H1 (cell line): ENCODE data around the gene FAM240A. TPM values are rescaled to one million over a fixed set of nuclear protein-coding genes. Genes with fewer than 3 reads are reported as not detected.

Experiments
- CTCF ChIA-PET: fragments of 300-600 bp; sonication (Branson Sonifier 250); formaldehyde crosslinking; loops from one replicate; lab custom pipeline; 2021; ENCODE audit not compliant: partially characterized antibody; lab: Charles Lee
- POLR2A ChIA-PET: fragments of 300-600 bp; sonication (Branson Sonifier 250); formaldehyde crosslinking; loops from one replicate; lab custom pipeline; 2021; ENCODE audit warnings: inconsistent platforms; ENCODE audit not compliant: partially characterized antibody; lab: Charles Lee
- DNase-seq, 2 experiments: peaks; one replicate each; pipeline versions ENCODE4 v3.0.0 to v3.0.0-alpha.2; 2010 to 2022; ENCODE audit warnings: low spot score in 2 of 2, low read depth in 1 of 2, mixed read lengths in 1 of 2
- FAIRE-seq: peaks from 2 replicates; lab custom pipeline; 2011; peaks lifted over from hg19 to GRCh38; lab: Jason Lieb, UNC
- H2AFZ ChIP-seq: 2 replicates; pipeline ENCODE4 v1.8.1; 2012; ENCODE audit warnings: low read length, inconsistent platforms
- H2AK5ac ChIP-seq: 2 replicates; pipeline ENCODE4 v1.6.1; 2013; ENCODE audit warnings: low read depth, low read length
- H2BK120ac ChIP-seq: replicated peaks from 2 replicates; pipeline ENCODE3; 2013; ENCODE audit warnings: low read depth, low read length, inconsistent platforms
- H2BK12ac ChIP-seq: 2 replicates; pipeline ENCODE4 v1.6.1; 2013; ENCODE audit warnings: low read depth, low read length
- H2BK15ac ChIP-seq: 2 replicates; pipeline ENCODE4 v1.6.1; 2013; ENCODE audit warnings: low read length
- H2BK20ac ChIP-seq: 2 replicates; pipeline ENCODE4 v1.6.1; 2013; ENCODE audit warnings: low read length
- H2BK5ac ChIP-seq: 2 replicates; pipeline ENCODE4 v1.6.1; 2013; ENCODE audit warnings: low read depth, low read length
- H3K14ac ChIP-seq: 2 replicates; pipeline ENCODE4 v1.6.1; 2013; ENCODE audit warnings: inconsistent platforms; ENCODE audit not compliant: insufficient read length
- H3K18ac ChIP-seq: 2 replicates; pipeline ENCODE4 v1.6.1; 2013; ENCODE audit warnings: low read length; ENCODE audit errors: extremely low read depth
- H3K23ac ChIP-seq: 2 replicates; pipeline ENCODE4 v1.6.1; 2013; ENCODE audit warnings: inconsistent platforms; ENCODE audit not compliant: insufficient read length
- H3K23me2 ChIP-seq: 2 replicates; pipeline ENCODE4 v1.6.1; 2013; ENCODE audit warnings: low read depth, low read length
- H3K27ac ChIP-seq: 2 replicates; pipeline ENCODE4 v1.6.1; 2011; ENCODE audit warnings: low read depth, low read length, inconsistent platforms
- H3K27me3 ChIP-seq, 4 experiments: replicated peaks in 1 of 4; 1 replicate in 1 of 4; 2 replicates in 3 of 4; pipeline versions ENCODE4 v1.6.1 to v1.8.1; 2011 to 2013; ENCODE audit warnings: low read length in 3 of 4, mild to moderate bottlenecking in 3 of 4, inconsistent platforms in 2 of 4, mixed read lengths in 2 of 4, moderate library complexity in 1 of 4; ENCODE audit not compliant: control insufficient read depth in 3 of 4, insufficient read depth in 3 of 4; ENCODE audit errors: extremely low read depth in 1 of 4
- H3K36me3 ChIP-seq, 4 experiments: 2 replicates each; pipeline versions ENCODE4 v1.6.1 to v1.8.1; 2011 to 2013; ENCODE audit warnings: mild to moderate bottlenecking in 4 of 4, low read length in 3 of 4, moderate library complexity in 2 of 4, control low read depth in 1 of 4, inconsistent platforms in 1 of 4; ENCODE audit not compliant: insufficient read depth in 4 of 4, control insufficient read depth in 2 of 4
- H3K4ac ChIP-seq: replicated peaks from 2 replicates; pipeline ENCODE3; 2013; ENCODE audit warnings: low read length, low read depth, mixed read lengths, inconsistent platforms; ENCODE audit not compliant: insufficient read length
- H3K4me1 ChIP-seq, 4 experiments: replicated peaks in 1 of 4; 1 replicate in 1 of 4; 2 replicates in 3 of 4; pipeline versions ENCODE4 v1.6.1 to v1.8.1; 2011 to 2013; ENCODE audit warnings: low read length in 3 of 4, inconsistent platforms in 2 of 4, mixed read lengths in 1 of 4; ENCODE audit not compliant: insufficient read depth in 4 of 4, control insufficient read depth in 3 of 4
- H3K4me2 ChIP-seq, 2 experiments: 2 replicates each; pipeline versions ENCODE4 v1.6.1 to v1.8.1; 2011 to 2013; ENCODE audit warnings: low read depth in 2 of 2, low read length in 2 of 2, control low read depth in 1 of 2, inconsistent platforms in 1 of 2, mild to moderate bottlenecking in 1 of 2; ENCODE audit not compliant: insufficient read depth in 1 of 2
- H3K4me3 ChIP-seq, 4 experiments: fragments of 200-600, 300-600 bp in 1 of 4; sonication (generic), shearing (Covaris generic), sonication (Bioruptor Twin) in 1 of 4; 2 replicates each; pipeline versions ENCODE4 v1.5.1 to v1.8.1; 2011 to 2016; ENCODE audit warnings: low read length in 4 of 4, low read depth in 3 of 4, control low read depth in 2 of 4, inconsistent platforms in 2 of 4, mild to moderate bottlenecking in 2 of 4, mixed read lengths in 1 of 4, moderate library complexity in 1 of 4; ENCODE audit not compliant: insufficient read depth in 2 of 4; ENCODE audit errors: extremely low read depth in 1 of 4
- H3K56ac ChIP-seq: replicated peaks from 2 replicates; pipeline ENCODE3; 2013; ENCODE audit warnings: low read depth, mild to moderate bottlenecking, mixed read lengths, low read length, inconsistent platforms; ENCODE audit not compliant: insufficient read length
- H3K79me1 ChIP-seq: 2 replicates; pipeline ENCODE4 v1.6.1; 2013; ENCODE audit warnings: low read depth, low read length, control low read depth
- H3K79me2 ChIP-seq, 2 experiments: 2 replicates each; pipeline versions ENCODE4 v1.6.1 to v1.8.1; 2012 to 2013; ENCODE audit warnings: low read length in 2 of 2, mild to moderate bottlenecking in 2 of 2, inconsistent platforms in 1 of 2; ENCODE audit not compliant: insufficient read depth in 2 of 2, control insufficient read depth in 1 of 2
- H3K9ac ChIP-seq, 4 experiments: replicated peaks in 1 of 4; 1 replicate in 1 of 4; 2 replicates in 3 of 4; pipeline versions ENCODE4 v1.6.1 to v1.8.1; 2011 to 2013; ENCODE audit warnings: low read depth in 3 of 4, low read length in 3 of 4, control low read depth in 2 of 4, mild to moderate bottlenecking in 2 of 4, moderate library complexity in 2 of 4, inconsistent platforms in 1 of 4; ENCODE audit errors: extremely low read depth in 1 of 4
- H3K9me3 ChIP-seq, 2 experiments: 2 replicates each; pipeline versions ENCODE4 v1.6.1 to v1.8.1; 2012 to 2013; ENCODE audit warnings: mild to moderate bottlenecking in 2 of 2, moderate library complexity in 2 of 2, control low read depth in 1 of 2, inconsistent platforms in 1 of 2, low read depth in 1 of 2, low read length in 1 of 2, mixed read lengths in 1 of 2; ENCODE audit not compliant: insufficient read depth in 2 of 2
- H4K20me1 ChIP-seq, 2 experiments: replicated peaks in 1 of 2; 2 replicates each; pipeline versions ENCODE3 to v1.8.1; 2011 to 2013; ENCODE audit warnings: inconsistent platforms in 2 of 2, low read length in 2 of 2, mild to moderate bottlenecking in 1 of 2; ENCODE audit not compliant: insufficient read depth in 2 of 2, control insufficient read depth in 1 of 2
- H4K5ac ChIP-seq: 2 replicates; pipeline ENCODE4 v1.6.1; 2013; ENCODE audit warnings: low read length, low read depth, mixed read lengths, inconsistent platforms; ENCODE audit not compliant: insufficient read length
- H4K8ac ChIP-seq: 2 replicates; pipeline ENCODE4 v1.8.0; 2013; ENCODE audit warnings: mild to moderate bottlenecking, moderate library complexity, low read length, inconsistent platforms; ENCODE audit not compliant: insufficient read depth; ENCODE audit errors: extremely low read depth
- H4K91ac ChIP-seq: replicated peaks from 2 replicates; pipeline ENCODE3; 2013; ENCODE audit warnings: low read length, mixed read lengths, inconsistent platforms; ENCODE audit not compliant: insufficient read length
- CEBPB ChIP-seq: IDR thresholded peaks from 2 replicates; pipeline ENCODE4 v1.6.1; 2012; ENCODE audit warnings: low read depth, low read length
- CTCF ChIP-seq, 3 experiments: IDR thresholded peaks; 1 replicate in 2 of 3; 2 replicates in 1 of 3; pipeline versions ENCODE4 v1.5.1 to v1.6.1; 2011; ENCODE audit warnings: low read length in 3 of 3, mild to moderate bottlenecking in 3 of 3, inconsistent platforms in 2 of 3, low read depth in 1 of 3, moderate library complexity in 1 of 3; ENCODE audit not compliant: insufficient read depth in 1 of 3; ENCODE audit errors: control extremely low read depth in 1 of 3
- HDAC2 ChIP-seq, 2 experiments: fragments of 300-600 bp in 1 of 2; sonication (generic) in 1 of 2; IDR thresholded peaks; 2 replicates each; pipeline ENCODE4 v1.6.1; 2011 to 2012; ENCODE audit warnings: low read depth in 2 of 2, low read length in 2 of 2, mild to moderate bottlenecking in 2 of 2, moderate library complexity in 2 of 2, borderline replicate concordance in 1 of 2, inconsistent platforms in 1 of 2
- JUN ChIP-seq: IDR thresholded peaks from 2 replicates; pipeline ENCODE4 v1.6.1; 2011; ENCODE audit warnings: low read depth, mild to moderate bottlenecking, improper control_type of control experiment, low read length
- KDM4A ChIP-seq: IDR thresholded peaks from one replicate; pipeline ENCODE4 v1.7.1; 2012; ENCODE audit warnings: low read depth, mild to moderate bottlenecking, moderate library complexity, low read length, inconsistent platforms; ENCODE audit not compliant: severe bottlenecking
- NANOG ChIP-seq: IDR thresholded peaks from 2 replicates; pipeline ENCODE4 v1.6.1; 2011; ENCODE audit warnings: low read length, low read depth, mild to moderate bottlenecking, inconsistent platforms; ENCODE audit not compliant: insufficient read depth, poor library complexity, severe bottlenecking
- PHF8 ChIP-seq: fragments of 200-600 bp; sonication (generic); conservative IDR thresholded peaks from 2 replicates; pipeline ENCODE4 v1.7.1; 2012; ENCODE audit warnings: low read depth, mild to moderate bottlenecking, inconsistent platforms, low read length, moderate library complexity
- SAP30 ChIP-seq: fragments of 300-600 bp; sonication (generic); IDR thresholded peaks from 2 replicates; pipeline ENCODE4 v1.7.1; 2012; ENCODE audit warnings: low read length, moderate library complexity, mild to moderate bottlenecking, inconsistent platforms; ENCODE audit not compliant: insufficient read depth, insufficient replicate concordance
- TAF7 ChIP-seq: optimal IDR thresholded peaks from 2 replicates; pipeline ENCODE3; 2011; ENCODE audit warnings: low read depth, mild to moderate bottlenecking, inconsistent platforms, low read length, moderate library complexity, borderline replicate concordance
- WGBS, 2 experiments: shearing (Covaris generic) in 1 of 2; methylation state at CpG; one replicate each; pipeline versions ENCODE4 v1.1.6 to v1.1.7; 2013 to 2015; ENCODE audit warnings: low lambda C conversion rate in 2 of 2, mixed read lengths in 2 of 2, inconsistent platforms in 1 of 2, low coverage in 1 of 2, missing lambda C conversion rate in 1 of 2; ENCODE audit not compliant: insufficient replicate concordance in 2 of 2, insufficient coverage in 1 of 2, insufficient read length in 1 of 2; ENCODE audit errors: extremely low coverage in 1 of 2, missing lambda C conversion rate in 1 of 2; 5-methylcytosine and 5-hydroxymethylcytosine counted together
- polyA plus RNA-seq, 7 experiments: library from polyadenylated mRNA; depleted of rRNA in 3 of 7; stranded (reverse) in 5 of 7; unstranded in 2 of 7; fragments of >200 nt in 5 of 7; fragments of 200-250 nt in 2 of 7; gene quantifications; 1 replicate in 5 of 7; 2 replicates in 1 of 7; 4 replicates in 1 of 7; pipeline versions ENCODE4 v1.2.1 to v1.2.3, GENCODE V29; 2011 to 2013; ENCODE audit warnings: missing spikeins in 2 of 7, mixed read lengths in 2 of 7
- total RNA-seq: library from RNA; stranded (reverse); fragmentation: NEBNext Ultra II Directional; extraction: Animal tissue kit (Norgen Biotek cat#: 25700); gene quantifications from 2 replicates; pipeline ENCODE4 v1.2.1, GENCODE V29; 2021

FAM240A gene
- total and polyA plus RNA-seq, 2 of the 8 experiments (the other 6 are each of a cell fraction or from before 2014, with no cell fraction given): 0.08 TPM; not detected in 1

- peak overlapping the region; percentile 67; the same call in 1 of the 2 replicates for H2AK5ac ChIP-seq
- H4K8ac ChIP-seq: no peak overlapping the region
- FAIRE-seq (no peak), DNase-seq (no peak)
- no peak overlapping the region for H2BK120ac ChIP-seq
- H3K4me2 ChIP-seq: no peak overlapping the region
- no peak overlapping the region for H3K27ac ChIP-seq
- no peaks in the 10 kb centered on the region for H3K9me3 ChIP-seq
- no peak overlapping the region for H3K23ac ChIP-seq
- no peaks in the 10 kb centered on the region for H3K79me1 ChIP-seq
- no peak overlapping the region for H3K14ac ChIP-seq
- 94% methylated on average over 1 of the region's 1 CpG; no CpG with 5 or more reads in 1 of the 2 experiments for WGBS, 2 experiments
- H2BK12ac ChIP-seq: peak overlapping the region; percentile 91
- H3K79me2 ChIP-seq: no peaks in the 10 kb centered on the region
- H2BK15ac ChIP-seq: peak overlapping the region; percentile 90; the same call in 1 of the 2 replicates
- no peak overlapping the region for H3K4me3 ChIP-seq
- H4K20me1 ChIP-seq: no peaks in the 10 kb centered on the region
- peak overlapping the region; percentile 62; the same call in 1 of the 2 replicates for H2BK20ac ChIP-seq
- peak overlapping the region; percentile 25 for H3K4ac ChIP-seq
- no peak overlapping the region for H3K9ac ChIP-seq
- CTCF ChIA-PET: interaction anchor here (0.8 to 5.9 kb wide), 11 partner anchors 12 to 140 kb away, joined by 3 to 82 read pairs (median 7); partner anchors contain the start of genes ALS2CL, FAM240A, PRSS50 and RTP3
- peaks cover 6 to 17% (median 8%) of the 10 kb centered on the region in 4 experiments; a peak in 6 of 7 replicates for H3K4me1 ChIP-seq
- peak overlapping the region; percentile 48; the same call in 1 of the 2 replicates for H3K18ac ChIP-seq
- H2AFZ ChIP-seq: no peak overlapping the region
- POLR2A ChIA-PET: interaction anchor here (1.0 to 6.3 kb wide), 3 partner anchors 42 to 125 kb away, joined by 4 to 64 read pairs (median 4); no protein-coding TSS in a partner anchor
- no peaks in the 10 kb centered on the region for H3K36me3 ChIP-seq
- no peak overlapping the region for H4K91ac ChIP-seq
- no peaks in the 10 kb centered on the region; the same call in 1 of the 2 replicates for H3K23me2 ChIP-seq
- H4K5ac ChIP-seq: no peak overlapping the region
- H3K56ac ChIP-seq: no peak overlapping the region
- H2BK5ac ChIP-seq: peak overlapping the region; percentile 60; the same call in 1 of the 2 replicates
- H3K27me3 ChIP-seq: no peaks in the 10 kb centered on the region
- TF ChIP-seq CTCF (IDR thresholded peaks at IDR 0.05; ENCODE audit: control extremely low read depth in 1 of 3, insufficient read depth in 1 of 3, low read depth in 1 of 3, low read length in 3 of 3) (no peak), NANOG (no peak), KDM4A (no peak), TAF7 (no peak), SAP30 (no peak), JUN (no peak), HDAC2 (IDR thresholded peaks at IDR 0.05; ENCODE audit: borderline replicate concordance in 1 of 2, low read depth in 2 of 2, low read length in 2 of 2) (no peak), CEBPB (no peak), PHF8 (no peak)
Measured at GRCh38 chr3:46627078-46627477, 14.8 kb downstream of the FAM240A start.
